IMR-90 (cell line): Measurements from ENCODE around the gene ZDHHC1. TPM values are rescaled to one million over a fixed set of nuclear protein-coding genes. Genes with fewer than 3 reads are reported as not detected.

ENCODE experiments used
- ATAC-seq: fragments of 200-7000 bp; cut with Tn5 transposase; 2 replicates; pipeline ENCODE4 v1.9.1; 2020; ENCODE audit warnings: low read depth, mild to moderate bottlenecking, moderate library complexity
- BruUV-seq: library from RNA; stranded (reverse); fragments of 400-500 nt; replicated peaks from 2 replicates; lab custom pipeline; 2021; lab: Mats Ljungman, UMichigan
- CTCF ChIA-PET: fragments of 300-600 bp; formaldehyde crosslinking; extraction: SDS; loops from one replicate; lab custom pipeline; 2021; ENCODE audit warnings: antibody characterized with exemption; lab: Yijun Ruan, JAX
- POLR2A ChIA-PET: fragments of 300-600 bp; sonication (Branson Sonifier 250); formaldehyde crosslinking; loops from one replicate; lab custom pipeline; 2022; ENCODE audit warnings: antibody characterized with exemption; ENCODE audit not compliant: unreplicated experiment; lab: Charles Lee
- DNase-seq: peaks from one replicate; pipeline ENCODE4 v3.0.0; 2013
- H2AFZ ChIP-seq: replicated peaks from 2 replicates; pipeline ENCODE3; 2013; ENCODE audit warnings: low read length, mild to moderate bottlenecking; ENCODE audit not compliant: poor library complexity
- H2AK5ac ChIP-seq: 2 replicates; pipeline ENCODE4 v1.6.1; 2013; ENCODE audit warnings: low read depth, low read length, inconsistent platforms
- H2AK9ac ChIP-seq: replicated peaks from 2 replicates; pipeline ENCODE3; 2013; ENCODE audit warnings: mild to moderate bottlenecking, low read depth, low read length, moderate library complexity; ENCODE audit not compliant: poor library complexity
- H2BK120ac ChIP-seq: 2 replicates; pipeline ENCODE4 v1.6.1; 2013; ENCODE audit warnings: low read depth, low read length, inconsistent platforms
- H2BK15ac ChIP-seq: 3 replicates; pipeline ENCODE4 v1.6.1; 2013; ENCODE audit warnings: low read depth, low read length, inconsistent platforms
- H2BK20ac ChIP-seq: 2 replicates; pipeline ENCODE4 v1.6.1; 2013; ENCODE audit warnings: low read depth, mild to moderate bottlenecking, inconsistent platforms, low read length, moderate library complexity
- H2BK5ac ChIP-seq: 2 replicates; pipeline ENCODE4 v1.6.1; 2013; ENCODE audit warnings: mild to moderate bottlenecking, low read depth, low read length, inconsistent platforms; ENCODE audit not compliant: poor library complexity, severe bottlenecking
- H3K14ac ChIP-seq: replicated peaks from 2 replicates; pipeline ENCODE4 v1.6.1; 2013; ENCODE audit warnings: low read depth, low read length, inconsistent platforms
- H3K18ac ChIP-seq: 2 replicates; pipeline ENCODE4 v1.6.1; 2013; ENCODE audit warnings: low read depth, low read length, control low read depth
- H3K23ac ChIP-seq: 2 replicates; pipeline ENCODE4 v1.6.1; 2013; ENCODE audit warnings: low read depth, low read length, inconsistent platforms
- H3K27ac ChIP-seq: 2 replicates; pipeline ENCODE4 v1.5.1; 2013; ENCODE audit warnings: mild to moderate bottlenecking, control low read depth, low read length; ENCODE audit not compliant: insufficient read depth
- H3K27me3 ChIP-seq: 2 replicates; pipeline ENCODE4 v1.6.1; 2013; ENCODE audit warnings: low read length; ENCODE audit not compliant: control insufficient read depth, insufficient read depth
- H3K36me3 ChIP-seq: 2 replicates; pipeline ENCODE4 v1.6.1; 2013; ENCODE audit warnings: low read length, mixed read lengths; ENCODE audit not compliant: control insufficient read depth, insufficient read depth
- H3K4ac ChIP-seq: 2 replicates; pipeline ENCODE4 v1.6.1; 2013; ENCODE audit warnings: low read depth, low read length, inconsistent platforms
- H3K4me1 ChIP-seq: 2 replicates; pipeline ENCODE4 v1.6.1; 2013; ENCODE audit warnings: low read length, mixed read lengths; ENCODE audit not compliant: control insufficient read depth, insufficient read depth
- H3K4me2 ChIP-seq: 2 replicates; pipeline ENCODE4 v1.6.1; 2013; ENCODE audit warnings: low read depth, mild to moderate bottlenecking, control low read depth, low read length, moderate library complexity
- H3K4me3 ChIP-seq: 2 replicates; pipeline ENCODE4 v1.5.1; 2013; ENCODE audit warnings: low read depth, mild to moderate bottlenecking, control low read depth, low read length, moderate library complexity; ENCODE audit not compliant: insufficient read depth
- H3K56ac ChIP-seq: 2 replicates; pipeline ENCODE4 v1.6.1; 2013; ENCODE audit warnings: low read length, inconsistent platforms; ENCODE audit not compliant: insufficient read depth; ENCODE audit errors: extremely low read depth
- H3K79me1 ChIP-seq, 2 experiments: 2 replicates each; pipeline ENCODE4 v1.6.1; 2013; ENCODE audit warnings: low read length in 2 of 2, inconsistent platforms in 1 of 2, low read depth in 1 of 2
- H3K9ac ChIP-seq: 2 replicates; pipeline ENCODE4 v1.6.1; 2013; ENCODE audit warnings: low read depth, low read length, control low read depth
- H3K9me1 ChIP-seq: 2 replicates; pipeline ENCODE4 v1.6.1; 2013; ENCODE audit warnings: low read length, inconsistent platforms; ENCODE audit not compliant: insufficient read depth
- H3K9me3 ChIP-seq: 2 replicates; pipeline ENCODE4 v1.6.1; 2013; ENCODE audit warnings: low read length; ENCODE audit not compliant: control insufficient read depth, insufficient read depth
- H4K20me1 ChIP-seq: 2 replicates; pipeline ENCODE4 v1.6.1; 2013; ENCODE audit warnings: low read length, inconsistent platforms; ENCODE audit not compliant: insufficient read depth
- H4K5ac ChIP-seq: 2 replicates; pipeline ENCODE4 v1.6.1; 2013; ENCODE audit warnings: mild to moderate bottlenecking, low read depth, low read length, control low read depth
- H4K8ac ChIP-seq, 2 experiments: 2 replicates each; pipeline ENCODE4 v1.6.1; 2013; ENCODE audit warnings: low read depth in 2 of 2, low read length in 2 of 2, control low read depth in 1 of 2, inconsistent platforms in 1 of 2
- H4K91ac ChIP-seq: 2 replicates; pipeline ENCODE4 v1.6.1; 2013; ENCODE audit warnings: low read depth, low read length, inconsistent platforms; ENCODE audit not compliant: insufficient read depth
- BHLHE40 ChIP-seq: fragments of 150-350 bp; IDR thresholded peaks from 2 replicates; pipeline ENCODE4 v1.6.1; 2016; ENCODE audit warnings: mild to moderate bottlenecking, low read depth, low read length
- CEBPB ChIP-seq: IDR thresholded peaks from 2 replicates; pipeline ENCODE4 v1.6.1; 2012; ENCODE audit warnings: low read depth, low read length, improper control_type of control experiment
- CHD1 ChIP-seq: IDR thresholded peaks from 2 replicates; pipeline ENCODE4 v1.6.1; 2012; ENCODE audit warnings: low read depth, low read length, improper control_type of control experiment
- ELK1 ChIP-seq: fragments of 150-350 bp; IDR thresholded peaks from 2 replicates; pipeline ENCODE4 v1.6.1; 2016; ENCODE audit warnings: low read depth, mild to moderate bottlenecking, low read length, moderate library complexity, borderline replicate concordance
- FOS ChIP-seq: fragments of 150-350 bp; IDR thresholded peaks from 2 replicates; pipeline ENCODE4 v1.6.1; 2016; ENCODE audit warnings: low read depth, low read length
- MAFK ChIP-seq: IDR thresholded peaks from 2 replicates; pipeline ENCODE4 v1.6.1; 2012; ENCODE audit warnings: low read depth, low read length, improper control_type of control experiment
- MAZ ChIP-seq: IDR thresholded peaks from 2 replicates; pipeline ENCODE4 v1.6.1; 2012; ENCODE audit warnings: low read depth, mild to moderate bottlenecking, low read length, improper control_type of control experiment, moderate library complexity, borderline replicate concordance
- MXI1 ChIP-seq: IDR thresholded peaks from 2 replicates; pipeline ENCODE4 v1.6.1; 2012; ENCODE audit warnings: low read depth, mild to moderate bottlenecking, low read length, moderate library complexity, borderline replicate concordance
- NFE2L2 ChIP-seq: fragments of 150-350 bp; IDR thresholded peaks from 2 replicates; pipeline ENCODE4 v1.6.1; 2016; ENCODE audit warnings: low read depth, mild to moderate bottlenecking, low read length
- POLR2A ChIP-seq: IDR thresholded peaks from 2 replicates; pipeline ENCODE4 v1.6.1; 2012; ENCODE audit warnings: mild to moderate bottlenecking, low read depth, low read length
- RAD21 ChIP-seq: IDR thresholded peaks from 2 replicates; pipeline ENCODE4 v1.6.1; 2012; ENCODE audit warnings: low read length, improper control_type of control experiment
- RCOR1 ChIP-seq: IDR thresholded peaks from 2 replicates; pipeline ENCODE4 v1.6.1; 2012; ENCODE audit warnings: mild to moderate bottlenecking, low read length, improper control_type of control experiment; ENCODE audit not compliant: insufficient replicate concordance
- RFX5 ChIP-seq: IDR thresholded peaks from 2 replicates; pipeline ENCODE4 v1.8.0; 2012; ENCODE audit warnings: low read depth, mild to moderate bottlenecking, low read length, moderate library complexity
- SMC3 ChIP-seq: fragments of 150-350 bp; IDR thresholded peaks from 2 replicates; pipeline ENCODE4 v1.6.1; 2016; ENCODE audit warnings: low read depth, mild to moderate bottlenecking, antibody characterized with exemption, low read length, moderate library complexity
- WGBS, 2 experiments: methylation state at CpG; one replicate each; pipeline versions ENCODE4 v1.1.5 to v1.1.7; 2013; ENCODE audit warnings: missing lambda C conversion rate in 2 of 2; ENCODE audit not compliant: insufficient read length in 1 of 2; ENCODE audit errors: extremely low coverage in 2 of 2; 5-methylcytosine and 5-hydroxymethylcytosine counted together
- dilution Hi-C: fragments of 300-500 bp; cut with HindIII; formaldehyde crosslinking; loops from one replicate; pipeline ENCODE4 v1.14.3; 2018; ENCODE audit warnings: low sequenced_read_pairs; ENCODE audit not compliant: unreplicated experiment
- in situ Hi-C: fragments of 300-500 bp; cut with MboI; formaldehyde crosslinking; loops from 3 replicates; pipeline ENCODE4 v1.14.3; 2019; ENCODE audit warnings: low sequenced_read_pairs, inconsistent platforms, mixed read lengths
- intact Hi-C: fragments of 100-400 bp; cut with micrococcal nuclease; formaldehyde crosslinking; loops from 2 replicates; pipeline ENCODE4 v1.10.0; 2022
- polyA plus RNA-seq, 3 experiments: library from polyadenylated mRNA; depleted of rRNA; stranded (reverse); fragments of >200 nt; gene quantifications; 2 replicates each; pipeline ENCODE4 v1.2.3, GENCODE V29; 2012; ENCODE audit warnings: low replicate concordance in 1 of 3
- total RNA-seq: library from RNA; depleted of rRNA; stranded (reverse); fragments of >200 nt; gene quantifications from 2 replicates; pipeline ENCODE4 v1.2.3, GENCODE V29; 2012
- TF ChIP-seq, protein P1 (sequence below): conservative IDR thresholded peaks from 2 replicates; pipeline ENCODE4 v1.5.1; 2012; ENCODE audit warnings: mild to moderate bottlenecking, low read depth, low read length, improper control_type of control experiment

ZDHHC1 gene
- total and polyA plus RNA-seq, 2 of the 4 experiments (the other 2 are of a cell fraction) = 2.0 to 5.9 TPM

GRCh38 chr16:67459066-67459860 is 43.0 kb upstream of the ZDHHC1 start:
- Histone ChIP-seq H3K27me3 (no peaks in the 10 kb centered on the region), H3K4me1 (peaks cover 27% of the 10 kb centered on the region), H3K56ac (no peak overlapping the region), H2BK20ac (no peak overlapping the region), H3K9me3 (no peaks in the 10 kb centered on the region), H2BK15ac (no peak overlapping the region), H3K9me1 (peaks cover 11% of the 10 kb centered on the region), H3K18ac (peak overlapping the region; percentile 22; the same call in 1 of the 2 replicates), H3K79me1 (peaks cover 14 to 92% of the 10 kb centered on the region in 2 experiments), H3K36me3 (peaks cover 6% of the 10 kb centered on the region), H3K4me3 (no peak overlapping the region), H2BK120ac (no peak overlapping the region), H3K4me2 (no peak overlapping the region), H4K5ac (peak overlapping the region; percentile 76; the same call in 1 of the 2 replicates), H3K14ac (no peak overlapping the region), H3K4ac (peak overlapping the region; percentile 19; the same call in 1 of the 2 replicates), H3K9ac (no peak overlapping the region), H2AK5ac (no peak overlapping the region; the same call in 1 of the 2 replicates), H3K23ac (no peak overlapping the region), H4K20me1 (peaks cover 91% of the 10 kb centered on the region), H4K91ac (no peak overlapping the region; the same call in 1 of the 2 replicates), H2BK5ac (peak overlapping the region; percentile 32), H2AFZ (peak overlapping the region; percentile 41), H3K27ac (no peak overlapping the region; the same call in 1 of the 2 replicates), H4K8ac (no peak overlapping the region), H2AK9ac (no peak overlapping the region)
- peak; percentile 34 for ATAC-seq
- BruUV-seq = no TSS peak
- ChIA-PET CTCF (no interaction called here), POLR2A (no interaction called here)
- intact Hi-C loops = no loop called here
- in situ Hi-C loops = loop anchor here (10.0 kb wide), 2 partner anchors 204 to 494 kb away; partner anchors contain the start of gene CES3
- dilution Hi-C loops = no loop called here
- 56% methylated on average over 2 of the region's 7 CpGs; no CpG with 5 or more reads in 1 of the 2 experiments for WGBS, 2 experiments
- no peak for DNase-seq
- TF ChIP-seq MXI1 = no peak
- no peak for TF ChIP-seq ELK1
- no peak for TF ChIP-seq RCOR1
- TF ChIP-seq POLR2A = no peak
- TF ChIP-seq CHD1 = no peak
- TF ChIP-seq, protein P1, sequence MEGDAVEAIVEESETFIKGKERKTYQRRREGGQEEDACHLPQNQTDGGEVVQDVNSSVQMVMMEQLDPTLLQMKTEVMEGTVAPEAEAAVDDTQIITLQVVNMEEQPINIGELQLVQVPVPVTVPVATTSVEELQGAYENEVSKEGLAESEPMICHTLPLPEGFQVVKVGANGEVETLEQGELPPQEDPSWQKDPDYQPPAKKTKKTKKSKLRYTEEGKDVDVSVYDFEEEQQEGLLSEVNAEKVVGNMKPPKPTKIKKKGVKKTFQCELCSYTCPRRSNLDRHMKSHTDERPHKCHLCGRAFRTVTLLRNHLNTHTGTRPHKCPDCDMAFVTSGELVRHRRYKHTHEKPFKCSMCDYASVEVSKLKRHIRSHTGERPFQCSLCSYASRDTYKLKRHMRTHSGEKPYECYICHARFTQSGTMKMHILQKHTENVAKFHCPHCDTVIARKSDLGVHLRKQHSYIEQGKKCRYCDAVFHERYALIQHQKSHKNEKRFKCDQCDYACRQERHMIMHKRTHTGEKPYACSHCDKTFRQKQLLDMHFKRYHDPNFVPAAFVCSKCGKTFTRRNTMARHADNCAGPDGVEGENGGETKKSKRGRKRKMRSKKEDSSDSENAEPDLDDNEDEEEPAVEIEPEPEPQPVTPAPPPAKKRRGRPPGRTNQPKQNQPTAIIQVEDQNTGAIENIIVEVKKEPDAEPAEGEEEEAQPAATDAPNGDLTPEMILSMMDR = no peak
- no peak for TF ChIP-seq CEBPB
- no peak for TF ChIP-seq BHLHE40
- TF ChIP-seq SMC3 = no peak
- TF ChIP-seq MAFK = no peak
- TF ChIP-seq NFE2L2 = no peak
- no peak for TF ChIP-seq FOS
- TF ChIP-seq MAZ = no peak
- no peak for TF ChIP-seq RFX5
- TF ChIP-seq RAD21 = no peak
